PC-3 (cell line): ENCODE data around the gene MAP1S. TPM values are rescaled to one million over a fixed set of nuclear protein-coding genes. Genes with fewer than 3 reads are reported as not detected.
A peak's percentile ranks its signal among the peaks of the same experiment; 100 is the strongest.

Source experiments
- ATAC-seq: fragments of 200-7000 bp; cut with Tn5 transposase; 2 replicates; pipeline ENCODE4 v1.9.1; 2020; ENCODE audit warnings: mild to moderate bottlenecking, moderate library complexity
- BruUV-seq: library from RNA; stranded (reverse); fragments of 400-500 nt; replicated peaks from 2 replicates; lab custom pipeline; 2021; lab: Mats Ljungman, UMichigan
- CTCF ChIA-PET: fragments of 300-600 bp; sonication (Branson Sonifier 250); formaldehyde crosslinking; loops from one replicate; lab custom pipeline; 2022; ENCODE audit warnings: antibody characterized with exemption; lab: Charles Lee
- POLR2A ChIA-PET: fragments of 300-600 bp; sonication (Branson Sonifier 250); formaldehyde crosslinking; loops from one replicate; lab custom pipeline; 2022; ENCODE audit warnings: antibody characterized with exemption; ENCODE audit not compliant: unreplicated experiment; lab: Charles Lee
- DNase-seq: peaks from one replicate; pipeline ENCODE4 v3.0.0-alpha.2; 2015
- H2AFZ ChIP-seq: fragments of 300-600 bp; sonication (generic); 2 replicates; pipeline ENCODE4 v1.6.0; 2016; ENCODE audit warnings: antibody characterized with exemption, low read length
- H3F3A ChIP-seq: fragments of 300-600 bp; sonication (generic); one replicate; pipeline ENCODE4 v1.6.0; 2017; ENCODE audit warnings: antibody characterized with exemption, low read length, control low read depth, mild to moderate bottlenecking; ENCODE audit not compliant: unreplicated experiment
- H3K27ac ChIP-seq: fragments of 300-600 bp; sonication (generic); 2 replicates; pipeline ENCODE4 v1.5.1; 2016; ENCODE audit warnings: mild to moderate bottlenecking, low read length
- H3K27me3 ChIP-seq: fragments of 300-600 bp; sonication (generic); 2 replicates; pipeline ENCODE4 v1.6.1; 2016; ENCODE audit warnings: low read length, mixed read lengths
- H3K36me3 ChIP-seq: fragments of 300-600 bp; sonication (generic); 2 replicates; pipeline ENCODE4 v1.6.1; 2016; ENCODE audit warnings: low read depth, mixed run types, low read length, mixed read lengths
- H3K4me1 ChIP-seq: fragments of 300-600 bp; sonication (generic); 2 replicates; pipeline ENCODE4 v1.5.1; 2016; ENCODE audit warnings: low read length; ENCODE audit not compliant: insufficient read depth
- H3K4me2 ChIP-seq: fragments of 300-600 bp; sonication (generic); 2 replicates; pipeline ENCODE4 v1.6.0; 2016; ENCODE audit warnings: low read length
- H3K4me3 ChIP-seq: fragments of 300-600 bp; sonication (generic); 2 replicates; pipeline ENCODE4 v1.5.1; 2016; ENCODE audit warnings: mild to moderate bottlenecking, low read length, mixed read lengths
- H3K79me2 ChIP-seq: fragments of 300-600 bp; sonication (generic); 2 replicates; pipeline ENCODE4 v1.6.1; 2017; ENCODE audit warnings: low read length, mixed read lengths
- H3K9ac ChIP-seq: fragments of 300-600 bp; sonication (generic); 2 replicates; pipeline ENCODE4 v1.6.0; 2016; ENCODE audit warnings: mild to moderate bottlenecking, low read length
- H3K9me2 ChIP-seq: fragments of 300-600 bp; sonication (generic); replicated peaks from 2 replicates; pipeline ENCODE4 v1.6.1; 2016; ENCODE audit warnings: mixed run types, low read length, mixed read lengths
- H3K9me3 ChIP-seq: fragments of 300-600 bp; sonication (generic); 2 replicates; pipeline ENCODE4 v1.6.1; 2016; ENCODE audit warnings: low read length, mixed read lengths
- H4K20me1 ChIP-seq: fragments of 300-600 bp; sonication (generic); 2 replicates; pipeline ENCODE4 v1.6.1; 2016; ENCODE audit warnings: low read length, mixed read lengths
- CTCF ChIP-seq: fragments of 300-600 bp; sonication (generic); conservative IDR thresholded peaks from 2 replicates; pipeline ENCODE4 v1.5.1; 2017; ENCODE audit warnings: antibody characterized with exemption, low read depth, mild to moderate bottlenecking, low read length
- EZH2 ChIP-seq: fragments of 300-600 bp; sonication (generic); IDR thresholded peaks from one replicate; pipeline ENCODE4 v1.6.1; 2017; ENCODE audit warnings: antibody characterized with exemption, mild to moderate bottlenecking, low read length; ENCODE audit not compliant: unreplicated experiment
- EZH2phosphoT487 ChIP-seq: fragments of 300-600 bp; sonication (generic); IDR thresholded peaks from 2 replicates; pipeline ENCODE4 v1.6.1; 2018; ENCODE audit warnings: mild to moderate bottlenecking, antibody characterized with exemption, low read length, borderline replicate concordance
- intact Hi-C: fragments of 100-400 bp; cut with micrococcal nuclease; formaldehyde crosslinking; loops from 2 replicates; pipeline ENCODE4 v1.9.0; 2023
- total RNA-seq: library from RNA; depleted of rRNA; stranded (reverse); fragments of >200 nt; gene quantifications from 2 replicates; pipeline ENCODE4 v1.2.3, GENCODE V29; 2014

MAP1S gene
- total RNA-seq, 1 experiment from 2014 or later, result 25.4 TPM

DNA sequence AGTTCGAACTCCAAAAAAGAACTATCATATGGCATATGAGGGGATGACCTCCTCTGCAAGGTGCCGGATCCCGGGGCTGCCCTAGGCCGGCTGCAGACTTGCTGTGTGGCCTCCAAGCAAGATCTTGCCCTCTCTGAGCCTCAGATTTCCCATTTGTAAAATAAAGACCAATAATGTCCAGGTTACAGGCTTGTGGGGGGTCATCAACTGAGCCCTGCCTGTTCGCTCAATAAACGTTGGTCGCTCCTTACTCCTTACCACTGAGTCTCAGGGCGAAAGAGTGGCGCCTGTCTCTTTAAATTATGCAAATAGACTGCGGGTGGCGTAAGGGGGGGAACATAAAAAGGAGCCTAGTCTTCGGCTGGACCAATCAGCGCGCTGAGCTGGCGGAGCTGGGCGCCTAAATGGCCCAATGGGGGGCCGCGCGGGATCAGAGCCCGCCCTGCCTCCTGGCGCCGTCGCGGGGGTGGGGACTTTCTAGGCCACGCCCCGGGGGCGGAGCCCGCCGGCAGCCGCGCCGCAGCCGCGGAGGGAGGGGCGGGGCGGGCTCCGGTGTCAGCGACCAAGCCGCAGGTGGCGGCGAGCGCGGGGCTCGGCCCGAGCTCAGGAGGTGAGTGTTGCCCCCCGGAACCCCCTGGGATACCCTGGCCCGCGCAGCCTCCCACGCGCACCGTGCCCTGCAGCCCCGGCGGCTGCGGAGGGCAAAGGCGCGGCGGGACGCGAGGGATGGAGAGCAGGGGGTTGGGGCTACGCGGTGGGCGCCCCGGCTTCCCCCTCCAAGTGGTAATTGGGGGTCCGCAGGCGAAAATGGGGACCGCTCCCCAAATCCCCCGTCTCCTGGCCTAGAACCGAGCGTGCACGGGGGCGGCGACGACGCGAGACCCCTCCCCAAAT is 28.2 kb downstream of the MAP1S start:
- TF ChIP-seq CTCF, result no peak
- Histone ChIP-seq H3F3A (no peaks in the 10 kb centered on the region), H3K79me2 (no peaks in the 10 kb centered on the region), H3K4me3 (peak overlapping the region; percentile 72), H3K27ac (no peak overlapping the region), H3K4me2 (peak overlapping the region; percentile 92), H3K9me3 (no peaks in the 10 kb centered on the region), H2AFZ (peak overlapping the region; percentile 81), H3K27me3 (no peaks in the 10 kb centered on the region), H3K4me1 (no peaks in the 10 kb centered on the region), H4K20me1 (no peaks in the 10 kb centered on the region), H3K9me2 (no peaks in the 10 kb centered on the region), H3K36me3 (no peaks in the 10 kb centered on the region), H3K9ac (0 out of 2 replicates have a peak overlapping the region, but pooled peaks have one; percentile 20)
- peak; percentile 97 for DNase-seq
- BruUV-seq, result no TSS peak
- ChIA-PET POLR2A (interaction anchor here (0.7 kb wide), 1 partner anchor 83 kb away, joined by 4 read pairs; no protein-coding TSS in a partner anchor), CTCF (interaction anchor here (0.6 to 1.0 kb wide), 3 partner anchors 19 to 150 kb away, joined by 3 to 4 read pairs (median 3); no protein-coding TSS in a partner anchor)
- ATAC-seq, result peak; percentile 100
- intact Hi-C loops, result no loop called here

DNA sequence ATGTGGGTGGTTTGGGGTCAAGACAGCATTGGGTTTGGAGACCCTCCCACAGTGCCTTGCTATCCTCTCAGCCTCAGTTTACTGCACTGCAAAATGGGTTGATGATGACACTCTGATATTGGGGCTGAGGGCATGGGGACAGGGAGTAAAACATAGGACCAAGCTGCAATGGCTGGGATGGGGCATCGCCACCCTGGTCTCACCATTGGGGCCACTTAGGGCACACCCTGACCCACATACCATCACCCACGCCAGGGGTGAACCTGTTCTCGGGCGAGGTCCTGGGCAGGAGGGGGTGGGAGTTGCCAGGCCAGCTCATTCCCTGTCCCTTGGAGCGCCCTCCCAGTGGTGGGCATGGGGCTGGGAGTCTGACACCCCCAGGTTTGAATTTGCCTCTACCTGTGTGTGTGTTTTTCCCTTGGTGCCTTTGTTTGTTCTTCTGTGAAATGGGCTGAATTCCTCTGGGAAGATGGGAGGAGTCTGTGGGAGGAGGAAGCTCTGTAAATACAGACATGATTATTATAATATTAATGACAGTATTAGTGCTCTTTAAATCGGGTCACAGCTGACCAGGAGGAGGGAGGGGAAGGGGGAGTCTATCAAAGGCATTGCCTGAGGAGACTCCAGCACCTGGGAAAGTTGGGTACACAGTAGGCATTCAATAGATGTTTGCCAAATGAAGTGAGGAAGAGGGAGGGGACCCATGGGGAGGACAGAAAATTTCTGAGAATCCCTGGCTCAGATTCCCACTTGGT is 29.8 kb downstream of the MAP1S start:
- no peak overlapping the region for H3K27ac ChIP-seq
- ChIA-PET POLR2A (interaction anchor here (0.6 kb wide), 1 partner anchor 48 kb away, joined by 3 read pairs; no protein-coding TSS in a partner anchor), CTCF (no interaction called here)
- DNase-seq (no peak), ATAC-seq (no peak)
- no peaks in the 10 kb centered on the region for H4K20me1 ChIP-seq
- no TSS peak for BruUV-seq
- H3K9me3 ChIP-seq, result no peaks in the 10 kb centered on the region
- H3K4me3 ChIP-seq, result no peak overlapping the region
- no peak overlapping the region for H3K4me2 ChIP-seq
- no peaks in the 10 kb centered on the region for H3K9me2 ChIP-seq
- H3K36me3 ChIP-seq, result no peaks in the 10 kb centered on the region
- H3K79me2 ChIP-seq, result no peaks in the 10 kb centered on the region
- H3K4me1 ChIP-seq, result no peaks in the 10 kb centered on the region
- TF ChIP-seq CTCF (no peak), EZH2 (no peak), EZH2phosphoT487 (no peak)
- H3F3A ChIP-seq, result no peaks in the 10 kb centered on the region
- no peak overlapping the region for H3K9ac ChIP-seq
- H2AFZ ChIP-seq, result no peak overlapping the region
- intact Hi-C loops, result no loop called here
- H3K27me3 ChIP-seq, result no peaks in the 10 kb centered on the region
